Osteoblast (primary cell): ENCODE data around the gene NEURL2. TPM values are rescaled to one million over a fixed set of nuclear protein-coding genes. Genes with fewer than 3 reads are reported as not detected.
"Not testable (repeated sequence)": the region's sequence is repeated elsewhere in the genome, so short reads cannot be mapped to it uniquely, and the experiment has no call there.

Source experiments
- DNase-seq: peaks from one replicate; pipeline ENCODE4 v3.0.0; 2011; ENCODE audit warnings: low spot score, mixed read lengths; ENCODE audit not compliant: insufficient read length; ENCODE audit errors: missing footprints
- H2AFZ ChIP-seq: 2 replicates; pipeline ENCODE4 v1.6.0; 2011; ENCODE audit warnings: mild to moderate bottlenecking, low read length
- H3K27ac ChIP-seq: 2 replicates; pipeline ENCODE4 v1.5.1; 2011; ENCODE audit warnings: mild to moderate bottlenecking, low read depth, low read length, moderate library complexity
- H3K27me3 ChIP-seq: 2 replicates; pipeline ENCODE4 v1.6.0; 2012; ENCODE audit warnings: mild to moderate bottlenecking, control low read depth, inconsistent platforms, low read length, moderate library complexity; ENCODE audit not compliant: insufficient read depth
- H3K36me3 ChIP-seq: 2 replicates; pipeline ENCODE4 v1.5.1; 2011; ENCODE audit warnings: mild to moderate bottlenecking, low read length, control low read depth, moderate library complexity; ENCODE audit not compliant: insufficient read depth
- H3K4me1 ChIP-seq: 2 replicates; pipeline ENCODE4 v1.5.1; 2011; ENCODE audit warnings: mild to moderate bottlenecking, low read length, control low read depth, moderate library complexity; ENCODE audit not compliant: insufficient read depth
- H3K4me2 ChIP-seq: 2 replicates; pipeline ENCODE4 v1.6.0; 2011; ENCODE audit warnings: mild to moderate bottlenecking, low read length; ENCODE audit not compliant: insufficient read depth
- H3K4me3 ChIP-seq: fragments of 200-600 bp; sonication (generic); 3 replicates; pipeline ENCODE4 v1.5.1; 2012; ENCODE audit warnings: mild to moderate bottlenecking, low read length, inconsistent platforms; ENCODE audit not compliant: insufficient read depth
- H3K79me2 ChIP-seq: 2 replicates; pipeline ENCODE4 v1.6.0; 2012; ENCODE audit warnings: mild to moderate bottlenecking, low read length, control low read depth, inconsistent platforms; ENCODE audit not compliant: insufficient read depth
- H3K9me3 ChIP-seq: 2 replicates; pipeline ENCODE4 v1.5.1; 2011; ENCODE audit warnings: low read depth, low read length, control low read depth
- H4K20me1 ChIP-seq: 2 replicates; pipeline ENCODE4 v1.6.0; 2012; ENCODE audit warnings: mild to moderate bottlenecking, low read length, control low read depth; ENCODE audit not compliant: insufficient read depth
- CTCF ChIP-seq: IDR thresholded peaks from 2 replicates; pipeline ENCODE4 v1.5.1; 2011; ENCODE audit warnings: mild to moderate bottlenecking, low read depth, low read length, moderate library complexity; ENCODE audit errors: extremely low read depth
- total RNA-seq: library from RNA; depleted of rRNA; stranded (reverse); fragments of >200 nt; gene quantifications from 2 replicates; pipeline ENCODE4 v1.2.3, GENCODE V29; 2012

Gene NEURL2
- total RNA-seq, 1 donor = 4.7 TPM

DNA sequence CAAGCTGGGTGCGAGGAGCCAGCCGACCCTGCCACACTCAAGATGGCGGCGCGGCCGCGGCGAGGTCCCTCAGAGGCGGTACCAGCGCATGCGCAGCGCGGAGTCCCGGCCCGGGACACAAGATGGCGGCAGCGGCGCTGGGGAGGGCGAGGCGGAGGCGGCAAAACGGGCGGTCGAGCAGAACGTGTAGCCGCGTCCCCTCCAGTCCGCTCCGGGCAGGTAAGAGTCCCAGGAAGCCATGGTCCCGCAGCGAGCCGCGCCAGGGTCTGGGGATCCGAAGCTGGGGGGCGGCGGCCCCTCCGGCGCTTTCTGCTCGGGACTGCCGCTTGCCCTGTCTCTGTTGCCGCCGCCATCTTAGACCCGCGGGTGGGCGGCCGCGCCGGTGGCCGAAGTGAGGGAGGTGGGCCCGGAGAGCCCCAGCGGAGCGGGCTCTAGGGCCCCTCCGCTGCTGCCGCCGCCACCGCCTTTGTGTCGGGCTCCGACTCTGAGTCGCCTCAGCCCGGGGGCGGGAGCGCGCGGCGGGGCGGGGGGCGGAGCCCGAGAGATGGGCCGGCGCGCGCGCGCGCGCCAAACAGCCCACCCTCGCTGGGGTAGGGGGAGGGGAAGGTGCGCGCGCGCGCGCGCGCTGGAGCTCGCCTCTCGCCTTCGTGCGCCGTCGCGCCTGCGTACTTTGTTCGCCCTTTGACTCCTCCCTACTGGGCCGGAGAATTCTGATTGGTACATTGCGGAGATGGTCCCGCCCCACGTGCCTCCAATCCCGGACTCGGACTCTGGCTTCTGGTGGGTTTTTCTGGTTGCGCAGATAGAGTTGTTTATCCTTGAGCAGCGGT, 43.8 kb upstream of the NEURL2 start, which contains the start of gene PCIF1:
TSS of gene PCIF1 (plus strand) at position 98 of the 830 bp plus-strand sequence. CDS start 4,317 bp downstream, outside the sequence.
- H3K4me1 ChIP-seq = peaks cover 16% of the 10 kb centered on the region
- no peaks in the 10 kb centered on the region for H3K27me3 ChIP-seq
- peaks cover 30% of the 10 kb centered on the region for H3K36me3 ChIP-seq
- peaks cover 46% of the 10 kb centered on the region for H4K20me1 ChIP-seq
- H2AFZ ChIP-seq = peak within 1 kb of the TSS; percentile 94
- peak within 1 kb of the TSS; percentile 99 for H3K4me2 ChIP-seq
- peak within 1 kb of the TSS; percentile 100 for H3K4me3 ChIP-seq
- peaks cover 53% of the 10 kb centered on the region for H3K79me2 ChIP-seq
- no peaks in the 10 kb centered on the region for H3K9me3 ChIP-seq
- TF ChIP-seq CTCF = no peak
- peak within 1 kb of the TSS; percentile 95 for H3K27ac ChIP-seq
- peak; percentile 100 for DNase-seq

DNA sequence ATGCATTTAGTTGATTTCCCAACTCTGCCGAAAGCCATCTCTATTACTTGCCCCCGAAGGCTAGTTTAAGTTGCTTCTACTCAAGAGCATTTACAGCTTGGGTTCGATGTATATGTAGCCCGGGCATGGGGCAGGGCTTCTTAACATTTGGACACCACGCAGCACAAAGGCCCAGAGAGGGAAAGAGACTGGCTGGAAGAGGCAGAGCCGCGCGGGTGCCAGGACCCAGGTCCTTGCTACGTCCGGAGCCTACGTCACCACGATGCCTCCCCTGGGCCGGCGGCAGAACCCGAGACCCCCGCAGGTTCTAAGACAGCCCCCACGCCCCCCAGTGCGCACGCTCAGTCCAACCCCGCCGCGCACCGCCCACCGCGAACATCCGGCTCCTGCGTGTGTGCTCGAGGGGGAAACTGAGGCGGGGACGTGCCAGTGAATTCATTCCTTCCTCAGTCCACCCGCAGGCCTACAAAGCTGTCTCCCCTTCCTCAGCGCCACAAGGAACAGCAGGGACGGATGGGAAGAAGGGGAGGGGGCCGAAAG, 43.1 kb upstream of the NEURL2 start:
- Histone ChIP-seq H3K79me2 (peaks cover 53% of the 10 kb centered on the region), H3K4me1 (peaks cover 16% of the 10 kb centered on the region), H2AFZ (peak overlapping the region; percentile 94), H3K4me2 (peak overlapping the region; percentile 99), H3K36me3 (peaks cover 23% of the 10 kb centered on the region), H3K9me3 (no peaks in the 10 kb centered on the region), H3K27ac (peak overlapping the region; percentile 95), H3K27me3 (no peaks in the 10 kb centered on the region), H3K4me3 (peak overlapping the region; percentile 100), H4K20me1 (peaks cover 46% of the 10 kb centered on the region)
- TF ChIP-seq CTCF = no peak
- peak; percentile 85 for DNase-seq

- Histone ChIP-seq H3K9me3 (no peaks in the 10 kb centered on the region), H3K4me2 (peak overlapping the region; percentile 99), H3K79me2 (peaks cover 50% of the 10 kb centered on the region), H3K27ac (peak overlapping the region; percentile 95), H3K4me1 (peaks cover 16% of the 10 kb centered on the region), H3K4me3 (peak overlapping the region; percentile 100), H3K36me3 (peaks cover 17% of the 10 kb centered on the region), H4K20me1 (peaks cover 44% of the 10 kb centered on the region), H2AFZ (peak overlapping the region; percentile 94), H3K27me3 (no peaks in the 10 kb centered on the region)
- TF ChIP-seq CTCF = peak; percentile 22
- peak; percentile 98 for DNase-seq
Measured at GRCh38 chr20:45933266-45934045, 42.4 kb upstream of the NEURL2 start.

DNA sequence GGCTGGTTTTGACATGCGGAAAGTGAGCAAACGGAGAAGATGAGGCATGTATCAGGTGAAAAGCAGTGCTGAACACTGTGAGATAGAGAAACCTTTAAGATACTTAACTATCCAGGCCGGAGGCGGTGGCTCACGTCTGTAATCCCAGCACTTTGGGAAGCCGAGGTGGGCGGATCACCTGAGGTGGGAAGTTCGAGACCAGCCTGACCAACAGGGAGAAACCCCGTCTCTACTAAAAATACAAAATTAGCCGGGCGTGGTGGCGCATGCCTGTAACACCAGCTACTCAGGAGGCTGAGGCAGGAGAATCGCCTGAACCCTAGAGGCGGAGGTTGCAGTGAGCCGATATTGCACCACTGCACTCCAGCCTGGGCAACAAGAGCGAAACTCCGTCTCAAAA, 40.7 kb upstream of the NEURL2 start:
- not testable (repeated sequence) for H3K4me2 ChIP-seq, H3K27ac ChIP-seq, H3K9me3 ChIP-seq, H3K27me3 ChIP-seq, H3K4me3 ChIP-seq, H2AFZ ChIP-seq, DNase-seq, H3K36me3 ChIP-seq
- H3K79me2 ChIP-seq = peaks cover 32% of the 10 kb centered on the region
- peaks cover 36% of the 10 kb centered on the region for H4K20me1 ChIP-seq
- peaks cover 12% of the 10 kb centered on the region for H3K4me1 ChIP-seq
